Measurements from ENCODE around the gene CES4A. TPM values are rescaled to one million over a fixed set of nuclear protein-coding genes. Genes with fewer than 3 reads are reported as not detected.
A peak's percentile ranks its signal among the peaks of the same experiment; 100 is the strongest.
"Not testable (repeated sequence)": the region's sequence is repeated elsewhere in the genome, so short reads cannot be mapped to it uniquely, and the experiment has no call there.

The CES4A gene
- total RNA-seq, 2 experiments from 2014 or later, result 3.5 to 4.6 TPM

- Mint-ChIP-seq H3K27ac (no peak overlapping the region), H3K4me1 (peaks cover 38% of the 10 kb centered on the region), H3K9me3 (no peaks in the 10 kb centered on the region), H3K27me3 (no peaks in the 10 kb centered on the region), H3K36me3 (peaks cover 42% of the 10 kb centered on the region), H3K4me3 (no peak overlapping the region)
- DNase-seq, result no peak
Observed at GRCh38 chr16:67034487-67034886, 46.1 kb downstream of the CES4A start.

GRCh38 chr16:67035364-67035763 lies 47.0 kb downstream of the CES4A start:
- peaks cover 36% of the 10 kb centered on the region for H3K36me3 Mint-ChIP-seq

GRCh38 chr16:67036323-67036741 lies 47.9 kb downstream of the CES4A start:
- H3K27me3 Mint-ChIP-seq, result no peaks in the 10 kb centered on the region
- H3K4me3 Mint-ChIP-seq, result no peak overlapping the region
- no peaks in the 10 kb centered on the region for H3K9me3 Mint-ChIP-seq
- H3K27ac Mint-ChIP-seq, result no peak overlapping the region
- H3K4me1 Mint-ChIP-seq, result peaks cover 33% of the 10 kb centered on the region
- DNase-seq, result no peak
- H3K36me3 Mint-ChIP-seq, result peaks cover 41% of the 10 kb centered on the region

More at GRCh38 chr16:67035364-67035763, 47.0 kb downstream of the CES4A start:
- no peaks in the 10 kb centered on the region for H3K9me3 Mint-ChIP-seq
- H3K4me1 Mint-ChIP-seq, result peaks cover 39% of the 10 kb centered on the region
- H3K4me3 Mint-ChIP-seq, result no peak overlapping the region
- H3K27ac Mint-ChIP-seq, result no peak overlapping the region
- no peaks in the 10 kb centered on the region for H3K27me3 Mint-ChIP-seq
- DNase-seq, result no peak

- DNase-seq, result no peak
- H3K27me3 Mint-ChIP-seq, result no peaks in the 10 kb centered on the region
- H3K4me3 Mint-ChIP-seq, result no peak overlapping the region
- H3K27ac Mint-ChIP-seq, result no peak overlapping the region
- H3K4me1 Mint-ChIP-seq, result peaks cover 22% of the 10 kb centered on the region
- H3K9me3 Mint-ChIP-seq, result no peaks in the 10 kb centered on the region
- H3K36me3 Mint-ChIP-seq, result peaks cover 29% of the 10 kb centered on the region
Observed at GRCh38 chr16:67039260-67040020, 51.1 kb downstream of the CES4A start.

- Mint-ChIP-seq H3K36me3 (peaks cover 23% of the 10 kb centered on the region), H3K9me3 (no peaks in the 10 kb centered on the region), H3K4me1 (peaks cover 19% of the 10 kb centered on the region), H3K4me3 (no peak overlapping the region), H3K27ac (no peak overlapping the region), H3K27me3 (no peaks in the 10 kb centered on the region)
- DNase-seq, result no peak
Observed at GRCh38 chr16:67040166-67040565, 51.8 kb downstream of the CES4A start.

- no peak overlapping the region for H3K27ac Mint-ChIP-seq
- H3K4me1 Mint-ChIP-seq, result peaks cover 16% of the 10 kb centered on the region
- H3K36me3 Mint-ChIP-seq, result peaks cover 22% of the 10 kb centered on the region
- no peaks in the 10 kb centered on the region for H3K27me3 Mint-ChIP-seq
- no peak for DNase-seq
- no peaks in the 10 kb centered on the region for H3K9me3 Mint-ChIP-seq
- H3K4me3 Mint-ChIP-seq, result no peak overlapping the region
Observed at GRCh38 chr16:67040906-67041305, 52.5 kb downstream of the CES4A start.

GRCh38 chr16:67041520-67041919 lies 53.1 kb downstream of the CES4A start:
- not testable (repeated sequence) for DNase-seq, H3K9me3 Mint-ChIP-seq, H3K27ac Mint-ChIP-seq, H3K27me3 Mint-ChIP-seq, H3K4me3 Mint-ChIP-seq
- Mint-ChIP-seq H3K4me1 (peaks cover 16% of the 10 kb centered on the region), H3K36me3 (peaks cover 20% of the 10 kb centered on the region)

- no peak overlapping the region for H3K4me3 Mint-ChIP-seq
- H3K27ac Mint-ChIP-seq, result no peak overlapping the region
- peaks cover 16% of the 10 kb centered on the region for H3K4me1 Mint-ChIP-seq
- H3K9me3 Mint-ChIP-seq, result no peaks in the 10 kb centered on the region
- peaks cover 15% of the 10 kb centered on the region for H3K36me3 Mint-ChIP-seq
- DNase-seq, result no peak
- H3K27me3 Mint-ChIP-seq, result no peaks in the 10 kb centered on the region
Observed at GRCh38 chr16:67043420-67043819, 55.0 kb downstream of the CES4A start.

GRCh38 chr16:67050796-67051195 lies 62.4 kb downstream of the CES4A start:
- Mint-ChIP-seq H3K4me3 (no peak overlapping the region), H3K27ac (no peak overlapping the region), H3K9me3 (no peaks in the 10 kb centered on the region), H3K4me1 (peaks cover 39% of the 10 kb centered on the region), H3K27me3 (no peaks in the 10 kb centered on the region), H3K36me3 (peaks cover 18% of the 10 kb centered on the region)
- DNase-seq, result no peak

- Mint-ChIP-seq H3K9me3 (no peaks in the 10 kb centered on the region), H3K4me3 (peak overlapping the region; percentile 53), H3K27ac (peak overlapping the region; percentile 90), H3K36me3 (peaks cover 24% of the 10 kb centered on the region), H3K4me1 (peaks cover 44% of the 10 kb centered on the region), H3K27me3 (no peaks in the 10 kb centered on the region)
- no peak for DNase-seq
Observed at GRCh38 chr16:67052399-67052798, 64.0 kb downstream of the CES4A start.

- DNase-seq, result no peak
- Mint-ChIP-seq H3K4me3 (peak overlapping the region; percentile 65), H3K27ac (peak overlapping the region; percentile 90), H3K27me3 (no peaks in the 10 kb centered on the region), H3K4me1 (peaks cover 47% of the 10 kb centered on the region), H3K9me3 (no peaks in the 10 kb centered on the region), H3K36me3 (peaks cover 24% of the 10 kb centered on the region)
Observed at GRCh38 chr16:67053767-67054334, 65.5 kb downstream of the CES4A start.

GRCh38 chr16:67054901-67055300 lies 66.5 kb downstream of the CES4A start:
- Mint-ChIP-seq H3K9me3 (no peaks in the 10 kb centered on the region), H3K4me3 (no peak overlapping the region), H3K27ac (no peak overlapping the region), H3K4me1 (peaks cover 49% of the 10 kb centered on the region), H3K36me3 (peaks cover 24% of the 10 kb centered on the region), H3K27me3 (no peaks in the 10 kb centered on the region)
- DNase-seq, result no peak

GRCh38 chr16:67055712-67056487 lies 67.5 kb downstream of the CES4A start:
- H3K4me1 Mint-ChIP-seq, result peaks cover 49% of the 10 kb centered on the region
- peak overlapping the region; percentile 69 for H3K27ac Mint-ChIP-seq
- H3K4me3 Mint-ChIP-seq, result no peak overlapping the region
- DNase-seq, result no peak
- H3K36me3 Mint-ChIP-seq, result peaks cover 31% of the 10 kb centered on the region
- no peaks in the 10 kb centered on the region for H3K9me3 Mint-ChIP-seq
- no peaks in the 10 kb centered on the region for H3K27me3 Mint-ChIP-seq
